Body of pancreas (tissue), 4 donors: ENCODE data around the gene CHCHD3.

Experiments
- POLR2A ChIP-seq, 3 donors: fragments of 450-650 bp; IDR thresholded peaks; one replicate each; pipeline ENCODE4 v1.6.1; 2016; ENCODE audit warnings: antibody characterized with exemption in 3 of 3, mild to moderate bottlenecking in 2 of 3
- TF ChIP-seq, protein P1 (sequence below), 7 experiments: fragments of 450-650 bp in 4 of 7; fragments of 200-600 bp in 3 of 7; sonication (generic) in 3 of 7; IDR thresholded peaks; one replicate each; pipeline ENCODE4 v1.5.1; 2016 to 2019; ENCODE audit warnings: antibody characterized with exemption in 7 of 7

- TF ChIP-seq, protein P1, sequence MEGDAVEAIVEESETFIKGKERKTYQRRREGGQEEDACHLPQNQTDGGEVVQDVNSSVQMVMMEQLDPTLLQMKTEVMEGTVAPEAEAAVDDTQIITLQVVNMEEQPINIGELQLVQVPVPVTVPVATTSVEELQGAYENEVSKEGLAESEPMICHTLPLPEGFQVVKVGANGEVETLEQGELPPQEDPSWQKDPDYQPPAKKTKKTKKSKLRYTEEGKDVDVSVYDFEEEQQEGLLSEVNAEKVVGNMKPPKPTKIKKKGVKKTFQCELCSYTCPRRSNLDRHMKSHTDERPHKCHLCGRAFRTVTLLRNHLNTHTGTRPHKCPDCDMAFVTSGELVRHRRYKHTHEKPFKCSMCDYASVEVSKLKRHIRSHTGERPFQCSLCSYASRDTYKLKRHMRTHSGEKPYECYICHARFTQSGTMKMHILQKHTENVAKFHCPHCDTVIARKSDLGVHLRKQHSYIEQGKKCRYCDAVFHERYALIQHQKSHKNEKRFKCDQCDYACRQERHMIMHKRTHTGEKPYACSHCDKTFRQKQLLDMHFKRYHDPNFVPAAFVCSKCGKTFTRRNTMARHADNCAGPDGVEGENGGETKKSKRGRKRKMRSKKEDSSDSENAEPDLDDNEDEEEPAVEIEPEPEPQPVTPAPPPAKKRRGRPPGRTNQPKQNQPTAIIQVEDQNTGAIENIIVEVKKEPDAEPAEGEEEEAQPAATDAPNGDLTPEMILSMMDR (IDR thresholded peaks at IDR 0.05) = no peak
- no peak for TF ChIP-seq POLR2A (IDR thresholded peaks at IDR 0.05)
Measured at GRCh38 chr7:132799081-132799413, 282.8 kb downstream of the CHCHD3 start.
